Measurements from ENCODE around the gene TBCA. TPM values are rescaled to one million over a fixed set of nuclear protein-coding genes. Genes with fewer than 3 reads are reported as not detected.

Gene TBCA
- total and polyA plus RNA-seq, 2 donors from 2014 or later, result 124 to 407 TPM

DNA sequence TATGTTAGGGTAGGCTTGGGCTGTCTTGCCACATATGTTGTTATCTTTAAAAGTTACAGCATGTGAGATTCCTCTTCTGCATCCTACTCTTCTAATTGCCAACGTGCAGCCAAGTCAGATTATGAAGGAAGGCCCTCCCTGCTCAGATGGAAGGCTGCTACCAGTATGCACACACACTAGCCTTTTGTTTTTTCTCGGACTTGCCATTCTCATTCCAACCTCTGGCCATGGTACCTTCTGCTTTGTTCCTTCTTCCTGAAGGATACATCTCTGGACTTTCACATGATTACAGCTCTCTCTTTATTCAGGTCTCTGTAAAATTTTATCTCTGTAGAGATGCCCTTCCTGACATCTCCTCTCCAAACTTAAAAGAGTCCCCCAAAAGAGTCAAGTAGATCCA, 124.8 kb downstream of the TBCA start:
- DNase-seq, result no peak
- Histone ChIP-seq H3K36me3 (ENCODE audit: control insufficient read depth in 2 of 3, insufficient read depth in 3 of 3, low read length in 3 of 3) (no peaks in the 10 kb centered on the region), H3K4me3 (ENCODE audit: low read length in 3 of 3) (no peak overlapping the region), H3K4me1 (ENCODE audit: control insufficient read depth in 2 of 3, insufficient read depth in 2 of 3, low read depth in 1 of 3, low read length in 3 of 3) (no peaks in the 10 kb centered on the region), H3K27me3 (ENCODE audit: control insufficient read depth, insufficient read depth, low read length) (peaks cover 13% of the 10 kb centered on the region), H3K9me3 (ENCODE audit: control insufficient read depth in 2 of 3, insufficient read depth in 1 of 3, low read length in 3 of 3) (no peaks in the 10 kb centered on the region), H3K27ac (ENCODE audit: low read depth in 2 of 2, low read length in 2 of 2) (no peak overlapping the region), H3K9ac (ENCODE audit: low read length in 3 of 3) (no peak overlapping the region)
- no peak for FAIRE-seq
- TF ChIP-seq, protein P1, sequence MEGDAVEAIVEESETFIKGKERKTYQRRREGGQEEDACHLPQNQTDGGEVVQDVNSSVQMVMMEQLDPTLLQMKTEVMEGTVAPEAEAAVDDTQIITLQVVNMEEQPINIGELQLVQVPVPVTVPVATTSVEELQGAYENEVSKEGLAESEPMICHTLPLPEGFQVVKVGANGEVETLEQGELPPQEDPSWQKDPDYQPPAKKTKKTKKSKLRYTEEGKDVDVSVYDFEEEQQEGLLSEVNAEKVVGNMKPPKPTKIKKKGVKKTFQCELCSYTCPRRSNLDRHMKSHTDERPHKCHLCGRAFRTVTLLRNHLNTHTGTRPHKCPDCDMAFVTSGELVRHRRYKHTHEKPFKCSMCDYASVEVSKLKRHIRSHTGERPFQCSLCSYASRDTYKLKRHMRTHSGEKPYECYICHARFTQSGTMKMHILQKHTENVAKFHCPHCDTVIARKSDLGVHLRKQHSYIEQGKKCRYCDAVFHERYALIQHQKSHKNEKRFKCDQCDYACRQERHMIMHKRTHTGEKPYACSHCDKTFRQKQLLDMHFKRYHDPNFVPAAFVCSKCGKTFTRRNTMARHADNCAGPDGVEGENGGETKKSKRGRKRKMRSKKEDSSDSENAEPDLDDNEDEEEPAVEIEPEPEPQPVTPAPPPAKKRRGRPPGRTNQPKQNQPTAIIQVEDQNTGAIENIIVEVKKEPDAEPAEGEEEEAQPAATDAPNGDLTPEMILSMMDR (IDR thresholded peaks at IDR 0.05; ENCODE audit: borderline replicate concordance, extremely low read depth, insufficient read depth), result no peak
- intact Hi-C loops (cut with DNase I), result no loop called here

DNA sequence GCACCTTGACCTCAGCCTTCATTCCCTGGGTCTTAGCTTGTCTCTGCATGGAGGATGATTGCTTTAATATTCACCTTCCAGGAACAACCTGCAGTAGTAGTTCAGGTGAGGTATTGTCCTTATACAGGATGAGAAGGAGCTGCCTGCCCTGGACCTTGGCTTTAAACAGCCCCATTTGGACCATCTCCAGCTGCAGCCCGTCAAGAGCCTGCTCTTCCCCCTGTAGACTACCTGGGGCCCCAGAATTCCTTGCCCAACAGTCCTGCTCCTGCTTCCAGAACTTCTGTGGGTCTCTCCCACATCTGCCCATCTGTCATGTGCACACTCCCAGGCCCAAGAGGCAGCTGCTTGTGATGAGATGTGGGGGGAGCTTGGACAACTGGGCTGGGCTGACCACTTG, 125.5 kb downstream of the TBCA start:
- Histone ChIP-seq H3K36me3 (ENCODE audit: control insufficient read depth in 2 of 3, insufficient read depth in 3 of 3, low read length in 3 of 3) (no peaks in the 10 kb centered on the region), H3K4me1 (ENCODE audit: control insufficient read depth in 2 of 3, insufficient read depth in 2 of 3, low read depth in 1 of 3, low read length in 3 of 3) (no peaks in the 10 kb centered on the region), H3K4me3 (ENCODE audit: low read length in 3 of 3) (no peak overlapping the region), H3K9me3 (ENCODE audit: control insufficient read depth in 2 of 3, insufficient read depth in 1 of 3, low read length in 3 of 3) (no peaks in the 10 kb centered on the region), H3K27ac (ENCODE audit: low read depth in 2 of 2, low read length in 2 of 2) (no peak overlapping the region), H3K9ac (ENCODE audit: low read length in 3 of 3) (no peak overlapping the region), H3K27me3 (ENCODE audit: control insufficient read depth, insufficient read depth, low read length) (peaks cover 19% of the 10 kb centered on the region)
- intact Hi-C loops (cut with DNase I), result no loop called here
- TF ChIP-seq, protein P1 (IDR thresholded peaks at IDR 0.05; ENCODE audit: borderline replicate concordance, extremely low read depth, insufficient read depth), result no peak
- FAIRE-seq (no peak), DNase-seq (no peak)

DNA sequence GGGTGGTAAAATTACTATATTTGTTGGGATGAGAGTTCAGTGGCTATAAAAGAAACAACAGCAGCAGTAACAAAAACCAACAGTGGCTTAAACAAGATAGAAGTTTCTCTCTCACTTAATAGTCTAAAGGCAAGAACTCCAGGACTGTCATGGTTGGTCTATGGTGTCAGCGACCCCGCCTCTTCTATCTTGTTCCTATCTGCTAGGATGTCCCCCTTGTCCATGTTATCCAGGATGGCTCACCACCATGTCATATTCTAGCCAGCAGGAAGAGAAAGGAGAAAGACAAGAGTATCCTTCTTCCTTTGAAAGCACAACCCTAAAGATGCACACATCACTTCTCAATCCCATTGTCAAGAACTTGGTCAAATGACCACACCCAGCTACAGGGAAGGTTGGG, 126.4 kb downstream of the TBCA start:
- Histone ChIP-seq H3K4me3 (ENCODE audit: low read length in 3 of 3) (no peak overlapping the region), H3K4me1 (ENCODE audit: control insufficient read depth in 2 of 3, insufficient read depth in 2 of 3, low read depth in 1 of 3, low read length in 3 of 3) (peaks cover 0 to 2% (median 0%) of the 10 kb centered on the region in 3 donors), H3K36me3 (ENCODE audit: control insufficient read depth in 2 of 3, insufficient read depth in 3 of 3, low read length in 3 of 3) (no peaks in the 10 kb centered on the region), H3K27me3 (ENCODE audit: control insufficient read depth, insufficient read depth, low read length) (peaks cover 20% of the 10 kb centered on the region), H3K27ac (ENCODE audit: low read depth in 2 of 2, low read length in 2 of 2) (no peak overlapping the region), H3K9me3 (ENCODE audit: control insufficient read depth in 2 of 3, insufficient read depth in 1 of 3, low read length in 3 of 3) (no peaks in the 10 kb centered on the region), H3K9ac (ENCODE audit: low read length in 3 of 3) (no peak overlapping the region)
- TF ChIP-seq, protein P1 (IDR thresholded peaks at IDR 0.05; ENCODE audit: borderline replicate concordance, extremely low read depth, insufficient read depth), result no peak
- intact Hi-C loops (cut with DNase I), result no loop called here
- FAIRE-seq, result no peak
- DNase-seq, result no peak

DNA sequence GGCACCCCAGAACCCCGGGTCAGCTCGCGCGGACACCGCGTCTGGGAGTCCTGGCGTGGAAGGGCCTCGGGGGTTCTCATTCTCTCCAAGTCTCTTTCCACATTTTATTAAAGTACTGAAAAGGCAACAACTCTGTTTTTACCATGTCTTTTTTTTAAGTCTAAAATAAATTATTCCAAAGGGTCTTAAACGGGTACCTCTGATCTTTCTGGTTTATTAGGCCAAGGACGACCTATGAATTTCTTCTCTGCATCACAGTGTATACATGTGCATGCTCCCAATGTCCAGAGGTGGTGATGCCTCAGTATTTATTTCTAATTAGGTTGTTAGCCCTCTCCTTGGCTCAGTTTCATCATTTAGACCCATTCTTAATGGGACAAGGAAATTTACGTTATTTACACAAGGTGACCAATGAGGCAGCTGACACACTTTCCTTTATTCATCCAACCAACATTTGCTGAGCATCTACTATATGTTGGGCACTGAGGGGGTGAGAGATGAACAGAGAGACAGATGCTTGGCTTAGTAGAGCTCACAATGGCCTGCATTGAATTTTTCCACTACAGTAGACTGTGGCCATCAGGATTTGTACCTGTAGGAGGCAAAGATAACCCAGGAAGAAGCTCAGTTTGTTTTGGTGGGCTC, 130.0 kb downstream of the TBCA start:
- DNase-seq (no peak), FAIRE-seq (no peak)
- no peak overlapping the region for H3K4me3 ChIP-seq (ENCODE audit: low read length in 3 of 3)
- TF ChIP-seq, protein P1 (IDR thresholded peaks at IDR 0.05; ENCODE audit: borderline replicate concordance, extremely low read depth, insufficient read depth), result no peak
- H3K27ac ChIP-seq (ENCODE audit: low read depth in 2 of 2, low read length in 2 of 2), result no peak overlapping the region
- no peak overlapping the region for H3K9ac ChIP-seq (ENCODE audit: low read length in 3 of 3)
- peaks cover 54% of the 10 kb centered on the region for H3K27me3 ChIP-seq (ENCODE audit: control insufficient read depth, insufficient read depth, low read length)
- intact Hi-C loops (cut with DNase I), result no loop called here
- H3K36me3 ChIP-seq (ENCODE audit: control insufficient read depth in 2 of 3, insufficient read depth in 3 of 3, low read length in 3 of 3), result no peaks in the 10 kb centered on the region
- peaks cover 0 to 4% (median 0%) of the 10 kb centered on the region in 3 donors for H3K4me1 ChIP-seq (ENCODE audit: control insufficient read depth in 2 of 3, insufficient read depth in 2 of 3, low read depth in 1 of 3, low read length in 3 of 3)
- H3K9me3 ChIP-seq (ENCODE audit: control insufficient read depth in 2 of 3, insufficient read depth in 1 of 3, low read length in 3 of 3), result no peaks in the 10 kb centered on the region
